SU-DHL-6 (cell line): ENCODE measurements around the gene VIPR2.

Experiments used
- CTCF ChIP-seq: fragments of 200-600 bp; sonication (generic); IDR thresholded peaks from one replicate; pipeline ENCODE4 v1.5.1; 2017; ENCODE audit warnings: antibody characterized with exemption, mild to moderate bottlenecking, low read length, moderate library complexity; ENCODE audit not compliant: insufficient read depth, poor library complexity, severe bottlenecking
- EZH2phosphoT487 ChIP-seq: fragments of 200-600 bp; sonication (generic), shearing (Covaris generic); conservative IDR thresholded peaks from 2 replicates; pipeline ENCODE4 v1.6.1; 2018; ENCODE audit warnings: mild to moderate bottlenecking, antibody characterized with exemption, low read length, moderate library complexity, mixed read lengths

- no peak for TF ChIP-seq CTCF
- no peak for TF ChIP-seq EZH2phosphoT487
Measured at GRCh38 chr7:159095979-159096411, 48.7 kb downstream of the VIPR2 start.
